Vagina (tissue), 2 donors: ENCODE results near the gene POFUT1.

Experiments
- POLR2A ChIP-seq, 2 donors: fragments of 450-650 bp; IDR thresholded peaks; one replicate each; pipeline ENCODE4 v1.6.1; 2017; ENCODE audit warnings: antibody characterized with exemption in 2 of 2, mild to moderate bottlenecking in 2 of 2, moderate library complexity in 2 of 2
- POLR2AphosphoS5 ChIP-seq, 2 donors: sonication (generic); formaldehyde crosslinking; IDR thresholded peaks; one replicate each; pipeline ENCODE4 v1.9.0; 2017; ENCODE audit warnings: antibody characterized with exemption in 2 of 2, mild to moderate bottlenecking in 2 of 2, low read depth in 1 of 2; ENCODE audit not compliant: insufficient read depth in 1 of 2
- TF ChIP-seq, protein P1 (sequence below), 3 experiments: fragments of 450-650 bp in 2 of 3; fragments of 200-600 bp in 1 of 3; sonication (generic) in 1 of 3; IDR thresholded peaks; one replicate each; pipeline ENCODE4 v1.5.1; 2017 to 2019; ENCODE audit warnings: antibody characterized with exemption in 3 of 3, mild to moderate bottlenecking in 2 of 3, moderate library complexity in 2 of 3

DNA sequence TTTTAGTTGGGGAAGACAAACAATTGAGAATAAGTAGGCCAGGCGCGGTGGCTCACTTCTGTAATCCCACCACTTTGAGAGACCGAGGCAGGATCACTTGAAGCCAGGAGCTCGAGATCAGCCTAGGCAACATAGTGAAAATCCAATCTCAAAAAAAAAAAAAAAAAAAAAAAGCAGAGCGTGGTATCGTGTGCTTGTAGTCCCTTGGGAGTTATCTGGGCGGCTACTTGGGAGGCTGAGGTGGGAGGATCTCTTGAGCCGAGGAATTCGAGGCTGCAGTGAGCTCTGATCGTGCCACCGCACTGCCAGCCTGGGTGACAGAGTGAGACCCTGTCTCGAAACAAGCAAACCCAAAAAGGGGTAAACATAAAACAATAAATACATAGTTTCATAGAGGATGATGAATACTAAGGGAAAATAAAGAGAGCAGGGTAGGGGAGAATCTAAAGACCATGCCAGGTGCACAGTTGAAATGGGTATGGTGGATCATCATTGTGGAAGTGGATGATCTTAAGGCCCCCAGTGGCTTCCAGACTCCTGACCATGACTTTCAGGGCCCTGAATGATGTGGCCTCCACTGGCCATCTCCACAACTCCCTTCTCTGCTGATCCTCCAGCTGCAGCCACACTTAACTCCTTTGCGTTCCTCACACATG lies 947 bp downstream of the POFUT1 start:
- TF ChIP-seq, protein P1, sequence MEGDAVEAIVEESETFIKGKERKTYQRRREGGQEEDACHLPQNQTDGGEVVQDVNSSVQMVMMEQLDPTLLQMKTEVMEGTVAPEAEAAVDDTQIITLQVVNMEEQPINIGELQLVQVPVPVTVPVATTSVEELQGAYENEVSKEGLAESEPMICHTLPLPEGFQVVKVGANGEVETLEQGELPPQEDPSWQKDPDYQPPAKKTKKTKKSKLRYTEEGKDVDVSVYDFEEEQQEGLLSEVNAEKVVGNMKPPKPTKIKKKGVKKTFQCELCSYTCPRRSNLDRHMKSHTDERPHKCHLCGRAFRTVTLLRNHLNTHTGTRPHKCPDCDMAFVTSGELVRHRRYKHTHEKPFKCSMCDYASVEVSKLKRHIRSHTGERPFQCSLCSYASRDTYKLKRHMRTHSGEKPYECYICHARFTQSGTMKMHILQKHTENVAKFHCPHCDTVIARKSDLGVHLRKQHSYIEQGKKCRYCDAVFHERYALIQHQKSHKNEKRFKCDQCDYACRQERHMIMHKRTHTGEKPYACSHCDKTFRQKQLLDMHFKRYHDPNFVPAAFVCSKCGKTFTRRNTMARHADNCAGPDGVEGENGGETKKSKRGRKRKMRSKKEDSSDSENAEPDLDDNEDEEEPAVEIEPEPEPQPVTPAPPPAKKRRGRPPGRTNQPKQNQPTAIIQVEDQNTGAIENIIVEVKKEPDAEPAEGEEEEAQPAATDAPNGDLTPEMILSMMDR (IDR thresholded peaks at IDR 0.05), result no peak
- no peak for TF ChIP-seq POLR2A (IDR thresholded peaks at IDR 0.05)
- no peak for TF ChIP-seq POLR2AphosphoS5 (IDR thresholded peaks at IDR 0.05; ENCODE audit: insufficient read depth in 1 of 2, low read depth in 1 of 2)
